Calu3 (cell line): ENCODE results near the gene CYTL1. TPM values are rescaled to one million over a fixed set of nuclear protein-coding genes. Genes with fewer than 3 reads are reported as not detected.
A peak's percentile ranks its signal among the peaks of the same experiment; 100 is the strongest.

ENCODE experiments used
- BruUV-seq: library from RNA; stranded (reverse); fragments of 400-500 nt; replicated peaks from 2 replicates; lab custom pipeline; 2021; lab: Mats Ljungman, UMichigan
- CTCF ChIA-PET: fragments of 300-600 bp; sonication (Branson Sonifier 250); formaldehyde crosslinking; loops from one replicate; lab custom pipeline; 2022; ENCODE audit warnings: antibody characterized with exemption; lab: Charles Lee
- DNase-seq: peaks from one replicate; pipeline ENCODE4 v3.0.0; 2022
- H3K27ac Mint-ChIP-seq: one replicate; pipeline ENCODE4 v1.8.0; 2022; ENCODE audit warnings: mixed read lengths; ENCODE audit not compliant: unreplicated experiment
- H3K27me3 Mint-ChIP-seq: one replicate; pipeline ENCODE4 v1.8.0; 2022; ENCODE audit warnings: mixed read lengths; ENCODE audit not compliant: unreplicated experiment
- H3K36me3 Mint-ChIP-seq: one replicate; pipeline ENCODE4 v1.8.0; 2022; ENCODE audit warnings: mild to moderate bottlenecking, moderate library complexity, mixed read lengths; ENCODE audit not compliant: insufficient read depth, unreplicated experiment
- H3K4me1 Mint-ChIP-seq: one replicate; pipeline ENCODE4 v1.8.0; 2022; ENCODE audit warnings: mild to moderate bottlenecking, low read depth, mixed read lengths; ENCODE audit not compliant: unreplicated experiment
- H3K4me3 Mint-ChIP-seq: one replicate; pipeline ENCODE4 v1.8.0; 2022; ENCODE audit warnings: mild to moderate bottlenecking, low read depth, moderate library complexity, mixed read lengths; ENCODE audit not compliant: unreplicated experiment
- H3K9me3 Mint-ChIP-seq: one replicate; pipeline ENCODE4 v1.8.0; 2022; ENCODE audit warnings: low read depth, mixed read lengths; ENCODE audit not compliant: unreplicated experiment
- intact Hi-C: fragments of 100-400 bp; cut with micrococcal nuclease; formaldehyde crosslinking; loops from one replicate; pipeline ENCODE4 v1.10.0; 2022; ENCODE audit not compliant: unreplicated experiment
- total RNA-seq: library from RNA; stranded (reverse); gene quantifications from 2 replicates; pipeline ENCODE4 v1.2.3, GENCODE V29; 2022
- TF ChIP-seq, protein P1 (sequence below): fragments of 200-600 bp; IDR thresholded peaks from one replicate; pipeline ENCODE4 v1.8.0; 2022; ENCODE audit warnings: antibody characterized with exemption; ENCODE audit not compliant: unreplicated experiment

The CYTL1 gene
- total RNA-seq, 1 experiment from 2014 or later = not detected

GRCh38 chr4:5054532-5054931 is 35.3 kb upstream of the CYTL1 start:
- BruUV-seq = no TSS peak
- TF ChIP-seq, protein P1, sequence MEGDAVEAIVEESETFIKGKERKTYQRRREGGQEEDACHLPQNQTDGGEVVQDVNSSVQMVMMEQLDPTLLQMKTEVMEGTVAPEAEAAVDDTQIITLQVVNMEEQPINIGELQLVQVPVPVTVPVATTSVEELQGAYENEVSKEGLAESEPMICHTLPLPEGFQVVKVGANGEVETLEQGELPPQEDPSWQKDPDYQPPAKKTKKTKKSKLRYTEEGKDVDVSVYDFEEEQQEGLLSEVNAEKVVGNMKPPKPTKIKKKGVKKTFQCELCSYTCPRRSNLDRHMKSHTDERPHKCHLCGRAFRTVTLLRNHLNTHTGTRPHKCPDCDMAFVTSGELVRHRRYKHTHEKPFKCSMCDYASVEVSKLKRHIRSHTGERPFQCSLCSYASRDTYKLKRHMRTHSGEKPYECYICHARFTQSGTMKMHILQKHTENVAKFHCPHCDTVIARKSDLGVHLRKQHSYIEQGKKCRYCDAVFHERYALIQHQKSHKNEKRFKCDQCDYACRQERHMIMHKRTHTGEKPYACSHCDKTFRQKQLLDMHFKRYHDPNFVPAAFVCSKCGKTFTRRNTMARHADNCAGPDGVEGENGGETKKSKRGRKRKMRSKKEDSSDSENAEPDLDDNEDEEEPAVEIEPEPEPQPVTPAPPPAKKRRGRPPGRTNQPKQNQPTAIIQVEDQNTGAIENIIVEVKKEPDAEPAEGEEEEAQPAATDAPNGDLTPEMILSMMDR = no peak
- no peaks in the 10 kb centered on the region for H3K27me3 Mint-ChIP-seq
- no peaks in the 10 kb centered on the region for H3K4me1 Mint-ChIP-seq
- no peak overlapping the region for H3K27ac Mint-ChIP-seq
- no peaks in the 10 kb centered on the region for H3K36me3 Mint-ChIP-seq
- intact Hi-C loops = loop anchor here (10.0 kb wide), 1 partner anchor 760 kb away; no protein-coding TSS in a partner anchor
- no peak overlapping the region for H3K4me3 Mint-ChIP-seq
- H3K9me3 Mint-ChIP-seq = peaks cover 2% of the 10 kb centered on the region
- CTCF ChIA-PET = no interaction called here
- no peak for DNase-seq

DNA sequence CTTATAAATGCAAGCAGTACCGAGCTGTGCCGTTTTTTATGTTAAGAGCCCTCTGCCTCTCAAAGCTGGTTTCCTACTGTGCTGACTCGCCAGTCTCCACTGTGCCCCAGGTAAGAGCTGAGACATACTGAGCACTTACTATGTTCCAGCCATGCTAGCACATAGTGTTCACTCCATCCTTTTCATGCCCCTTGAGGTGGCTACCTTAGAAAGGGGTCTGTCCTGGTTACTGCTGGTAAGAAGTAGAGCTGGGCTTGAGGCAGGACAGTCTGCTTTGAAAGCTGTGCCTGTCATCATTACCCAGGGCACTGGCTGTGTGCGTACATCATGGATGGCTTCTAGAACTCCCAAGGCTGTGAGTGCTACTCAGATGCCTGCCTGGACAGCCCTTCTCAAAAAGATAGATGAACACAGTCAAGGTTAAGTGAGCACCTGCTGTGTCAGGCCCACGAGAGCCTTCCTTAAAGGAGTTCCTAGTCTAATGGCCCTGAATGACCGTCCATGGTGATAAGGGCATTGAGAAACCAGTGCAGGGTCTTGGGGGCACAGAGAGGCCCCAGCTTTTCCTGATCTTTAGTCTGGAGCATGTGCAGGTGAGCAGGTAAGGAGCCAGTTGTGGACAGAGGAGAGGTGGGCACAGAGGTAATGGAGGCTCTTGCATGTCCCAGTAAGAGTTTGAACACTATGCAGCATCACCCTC is 33.6 kb upstream of the CYTL1 start:
- no peaks in the 10 kb centered on the region for H3K36me3 Mint-ChIP-seq
- H3K4me3 Mint-ChIP-seq = no peak overlapping the region
- H3K4me1 Mint-ChIP-seq = no peaks in the 10 kb centered on the region
- peaks cover 2% of the 10 kb centered on the region for H3K9me3 Mint-ChIP-seq
- H3K27ac Mint-ChIP-seq = no peak overlapping the region
- intact Hi-C loops = loop anchor here (10.0 kb wide), 1 partner anchor 762 kb away; no protein-coding TSS in a partner anchor
- TF ChIP-seq, protein P1 = no peak
- CTCF ChIA-PET = no interaction called here
- no peaks in the 10 kb centered on the region for H3K27me3 Mint-ChIP-seq
- no peak for DNase-seq
- no TSS peak for BruUV-seq

DNA sequence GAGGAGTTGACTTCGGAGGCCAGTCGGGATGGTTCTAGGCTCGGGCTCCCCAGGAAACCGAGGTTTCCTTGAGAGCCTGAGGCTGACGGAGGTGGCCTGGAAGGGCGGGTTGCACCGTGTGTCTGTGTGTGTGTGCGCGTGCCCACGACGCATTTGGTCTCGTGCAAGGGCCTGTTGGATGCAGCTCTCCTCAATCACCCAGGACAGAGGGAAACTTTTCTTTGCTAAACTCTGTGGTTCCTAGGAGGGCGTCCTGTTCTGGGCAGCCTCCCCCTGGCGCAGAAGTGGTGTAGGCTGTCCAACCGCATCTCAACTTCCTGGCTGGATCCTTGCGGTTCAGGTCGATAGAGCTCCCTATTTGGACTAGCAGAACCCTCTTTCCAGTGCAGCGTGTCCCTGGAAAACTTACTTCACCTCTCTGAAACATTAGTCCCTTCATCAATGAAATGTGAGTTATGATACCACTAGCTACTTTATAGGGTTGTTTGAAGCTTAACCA is 33.0 kb upstream of the CYTL1 start:
- Mint-ChIP-seq H3K9me3 (peaks cover 2% of the 10 kb centered on the region), H3K27me3 (no peaks in the 10 kb centered on the region), H3K4me3 (no peak overlapping the region), H3K4me1 (no peaks in the 10 kb centered on the region), H3K27ac (no peak overlapping the region), H3K36me3 (no peaks in the 10 kb centered on the region)
- CTCF ChIA-PET = no interaction called here
- no TSS peak for BruUV-seq
- no peak for DNase-seq
- intact Hi-C loops = loop anchor here (10.0 kb wide), 1 partner anchor 763 kb away; no protein-coding TSS in a partner anchor
- TF ChIP-seq, protein P1 = no peak

DNA sequence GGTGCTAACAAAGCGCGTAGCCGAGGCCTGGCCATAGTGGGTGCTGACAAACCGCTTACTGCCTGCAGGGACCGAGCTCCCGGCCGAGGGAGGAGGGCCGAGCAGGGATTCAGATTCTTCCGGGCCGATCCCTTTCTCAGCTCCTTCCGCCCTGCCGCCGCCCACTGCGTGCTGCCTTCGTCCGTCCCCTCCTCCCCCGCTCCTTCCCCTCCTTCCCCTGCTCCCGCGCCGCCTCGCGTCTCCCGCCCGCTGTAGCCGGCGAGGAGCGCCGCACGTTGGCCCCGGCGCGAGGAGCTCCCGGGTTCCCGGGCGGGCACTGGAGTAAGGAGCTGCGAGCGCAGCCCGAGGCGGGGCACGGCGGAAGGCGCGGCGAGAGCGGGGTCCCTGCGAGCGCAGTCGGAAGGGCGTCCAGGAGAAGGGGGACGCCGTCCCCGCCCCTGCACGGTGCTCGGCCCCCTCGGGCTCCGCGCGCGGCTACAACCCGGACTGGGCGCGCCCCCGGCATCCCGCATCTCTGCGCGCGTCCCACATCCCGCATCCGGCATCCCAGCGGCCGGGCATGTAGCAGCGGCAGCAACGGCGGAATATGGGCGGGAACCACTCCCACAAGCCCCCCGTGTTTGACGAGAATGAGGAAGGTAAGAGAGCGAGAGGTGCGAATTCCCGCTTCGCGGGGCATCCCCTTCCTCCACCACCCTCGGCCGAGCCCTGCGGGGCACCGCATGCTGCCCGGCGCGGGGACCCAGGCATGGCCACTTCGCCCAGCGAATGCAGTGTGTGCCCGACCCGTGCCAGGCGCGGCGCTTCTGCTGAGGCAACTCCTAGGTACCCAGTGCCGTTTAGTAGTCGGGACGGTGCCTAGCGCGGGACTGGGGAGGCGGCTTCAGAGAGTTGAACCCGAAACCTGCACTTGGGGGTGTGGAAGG is 32.3 kb upstream of the CYTL1 start, which contains the start of gene STK32B:
Gene STK32B, plus strand, starts transcription at position 203 of the 926 bp plus-strand sequence.
- Mint-ChIP-seq H3K4me3 (peak within 1 kb of the TSS; percentile 41), H3K9me3 (peaks cover 2% of the 10 kb centered on the region), H3K4me1 (no peaks in the 10 kb centered on the region), H3K36me3 (no peaks in the 10 kb centered on the region), H3K27ac (no peak within 1 kb of the TSS), H3K27me3 (no peaks in the 10 kb centered on the region)
- BruUV-seq = no TSS peak
- DNase-seq = peak; percentile 10
- intact Hi-C loops = loop anchor here (10.0 kb wide), 1 partner anchor 763 kb away; no protein-coding TSS in a partner anchor
- CTCF ChIA-PET = no interaction called here
- TF ChIP-seq, protein P1 = no peak
